ENCODE measurements around the gene CHKA. TPM values are rescaled to one million over a fixed set of nuclear protein-coding genes. Genes with fewer than 3 reads are reported as not detected.

Gene CHKA
- total RNA-seq, 1 donor from 2014 or later, result 15.3 TPM

GRCh38 chr11:68143310-68143689, 22.1 kb upstream of the CHKA start:
- no peak for DNase-seq (ENCODE audit: low read depth)

- DNase-seq (ENCODE audit: low read depth), result no peak
Measured at GRCh38 chr11:68142441-68143309, 21.5 kb upstream of the CHKA start.

- no peak for DNase-seq (ENCODE audit: low read depth)
Measured at GRCh38 chr11:68142028-68142412, 20.8 kb upstream of the CHKA start.

GRCh38 chr11:68141246-68142027, 20.2 kb upstream of the CHKA start:
- DNase-seq (ENCODE audit: low read depth), result no peak

- no peak for DNase-seq (ENCODE audit: low read depth)
Measured at GRCh38 chr11:68140496-68141245, 19.5 kb upstream of the CHKA start.

GRCh38 chr11:68138237-68138636, 17.0 kb upstream of the CHKA start:
- no peak for DNase-seq (ENCODE audit: low read depth)

GRCh38 chr11:68137833-68138232, 16.6 kb upstream of the CHKA start:
- no peak for DNase-seq (ENCODE audit: low read depth)

- DNase-seq (ENCODE audit: low read depth), result no peak
Measured at GRCh38 chr11:68136866-68137265, 15.7 kb upstream of the CHKA start.

GRCh38 chr11:68135161-68135560, 14.0 kb upstream of the CHKA start:
- DNase-seq (ENCODE audit: low read depth), result no peak

GRCh38 chr11:68133761-68134160, 12.6 kb upstream of the CHKA start:
- no peak for DNase-seq (ENCODE audit: low read depth)

GRCh38 chr11:68130121-68130520, 8.9 kb upstream of the CHKA start:
- DNase-seq (ENCODE audit: low read depth), result no peak

- peak; percentile 21 for DNase-seq (ENCODE audit: low read depth)
Measured at GRCh38 chr11:68128682-68129327, 7.6 kb upstream of the CHKA start.

- no peak for DNase-seq (ENCODE audit: low read depth)
Measured at GRCh38 chr11:68127714-68128681, 6.8 kb upstream of the CHKA start.

GRCh38 chr11:68125164-68125563, 4.0 kb upstream of the CHKA start:
- no peak for DNase-seq (ENCODE audit: low read depth)

GRCh38 chr11:68122936-68123539, 1.9 kb upstream of the CHKA start:
- DNase-seq (ENCODE audit: low read depth), result peak; percentile 30

- DNase-seq (ENCODE audit: low read depth), result peak; percentile 53
Measured at GRCh38 chr11:68120273-68121066, 718 bp downstream of the CHKA start.

GRCh38 chr11:68118706-68119448, 2.3 kb downstream of the CHKA start:
- no peak for DNase-seq (ENCODE audit: low read depth)

- peak; percentile 26 for DNase-seq (ENCODE audit: low read depth)
Measured at GRCh38 chr11:68117853-68118470, 3.2 kb downstream of the CHKA start.
